KOPT-K1 (cell line): ENCODE data around the gene UHRF1.
"Not testable (repeated sequence)": the region's sequence is repeated elsewhere in the genome, so short reads cannot be mapped to it uniquely, and the experiment has no call there.

Experiments used
- H3K27ac ChIP-seq: fragments of 200-600 bp; sonication (generic); 2 replicates; pipeline ENCODE4 v1.5.1; 2016; ENCODE audit warnings: antibody characterized with exemption, mild to moderate bottlenecking, low read depth, low read length; ENCODE audit not compliant: poor library complexity, severe bottlenecking
- H3K36me3 ChIP-seq: fragments of 200-600 bp; sonication (generic); 2 replicates; pipeline ENCODE4 v1.5.1; 2017; ENCODE audit warnings: antibody characterized with exemption, mild to moderate bottlenecking, low read length, moderate library complexity; ENCODE audit not compliant: insufficient read depth
- H3K9me3 ChIP-seq: fragments of 200-600 bp; sonication (generic); 2 replicates; pipeline ENCODE4 v1.5.1; 2017; ENCODE audit warnings: antibody characterized with exemption, low read length, mild to moderate bottlenecking; ENCODE audit not compliant: insufficient read depth, poor library complexity, severe bottlenecking

Gene UHRF1

GRCh38 chr19:4909156-4909896 is at the start of gene UHRF1:
Gene UHRF1, plus strand, starts transcription at chr19:4909501. Its CDS starts 1,385 bp downstream, at chr19:4910886.
- peak within 1 kb of the TSS; percentile 95 for H3K27ac ChIP-seq
- peaks cover 41% of the 10 kb centered on the region for H3K36me3 ChIP-seq
- no peaks in the 10 kb centered on the region for H3K9me3 ChIP-seq

- Histone ChIP-seq H3K27ac (no peak overlapping the region), H3K36me3 (peaks cover 49% of the 10 kb centered on the region)
These were observed 49.6 kb upstream of the UHRF1 start for GRCh38 chr19:4859697-4860096.

GRCh38 chr19:4861147-4861546 is 48.2 kb upstream of the UHRF1 start:
- Histone ChIP-seq H3K27ac (no peak overlapping the region), H3K9me3 (no peaks in the 10 kb centered on the region), H3K36me3 (peaks cover 38% of the 10 kb centered on the region)

More at GRCh38 chr19:4859697-4860096, 49.6 kb upstream of the UHRF1 start:
- H3K9me3 ChIP-seq = no peaks in the 10 kb centered on the region

- peak overlapping the region; percentile 78 for H3K27ac ChIP-seq
- no peaks in the 10 kb centered on the region for H3K9me3 ChIP-seq
- no peaks in the 10 kb centered on the region; the same call in 1 of the 2 replicates for H3K36me3 ChIP-seq
These were observed 42.5 kb upstream of the UHRF1 start for GRCh38 chr19:4866595-4867424.

GRCh38 chr19:4867534-4868285 is 41.6 kb upstream of the UHRF1 start, which contains the start of gene PLIN3:
Gene PLIN3, minus strand, starts transcription at chr19:4867667. Its CDS starts 6,273 bp downstream, at chr19:4861394.
- no peaks in the 10 kb centered on the region for H3K36me3 ChIP-seq
- peak within 1 kb of the TSS; percentile 78 for H3K27ac ChIP-seq
- no peaks in the 10 kb centered on the region for H3K9me3 ChIP-seq

GRCh38 chr19:4868286-4868834 is 40.9 kb upstream of the UHRF1 start:
- Histone ChIP-seq H3K27ac (peak overlapping the region; percentile 78), H3K36me3 (no peaks in the 10 kb centered on the region), H3K9me3 (no peaks in the 10 kb centered on the region)

GRCh38 chr19:4870025-4870700 is 39.1 kb upstream of the UHRF1 start:
- Histone ChIP-seq H3K36me3 (no peaks in the 10 kb centered on the region), H3K27ac (no peak overlapping the region)

GRCh38 chr19:4871711-4872110 is 37.6 kb upstream of the UHRF1 start:
- Histone ChIP-seq H3K36me3 (no peaks in the 10 kb centered on the region), H3K9me3 (no peaks in the 10 kb centered on the region), H3K27ac (no peak overlapping the region)

More at GRCh38 chr19:4870025-4870700, 39.1 kb upstream of the UHRF1 start:
- no peaks in the 10 kb centered on the region for H3K9me3 ChIP-seq

GRCh38 chr19:4873930-4874329 is 35.4 kb upstream of the UHRF1 start:
- no peaks in the 10 kb centered on the region for H3K9me3 ChIP-seq
- H3K27ac ChIP-seq = no peak overlapping the region
- no peaks in the 10 kb centered on the region for H3K36me3 ChIP-seq

GRCh38 chr19:4877753-4878490 is 31.4 kb upstream of the UHRF1 start:
- Histone ChIP-seq H3K27ac (peak overlapping the region; percentile 94), H3K9me3 (no peaks in the 10 kb centered on the region), H3K36me3 (no peaks in the 10 kb centered on the region)

- Histone ChIP-seq H3K27ac (peak overlapping the region; percentile 94), H3K9me3 (no peaks in the 10 kb centered on the region), H3K36me3 (no peaks in the 10 kb centered on the region)
These were observed 30.8 kb upstream of the UHRF1 start for GRCh38 chr19:4878491-4878968.

- Histone ChIP-seq H3K9me3 (no peaks in the 10 kb centered on the region), H3K36me3 (no peaks in the 10 kb centered on the region), H3K27ac (peak overlapping the region; percentile 94)
These were observed 30.3 kb upstream of the UHRF1 start for GRCh38 chr19:4879041-4879440.

GRCh38 chr19:4882874-4883273 is 26.4 kb upstream of the UHRF1 start:
- not testable (repeated sequence) for H3K36me3 ChIP-seq, H3K27ac ChIP-seq, H3K9me3 ChIP-seq
